Activated effector memory CD4-positive, alpha-beta T cell treated with anti-CD3 and anti-CD28 coated beads, Interleukin-2, amount 50 U/mL, for 16 hours (primary cell): Measurements from ENCODE around the gene SYT2.
"Not testable (repeated sequence)": the region's sequence is repeated elsewhere in the genome, so short reads cannot be mapped to it uniquely, and the experiment has no call there.

Experiments
- DNase-seq: peaks from one replicate; pipeline ENCODE4 v3.0.0-alpha.2; 2020

Gene SYT2

DNA sequence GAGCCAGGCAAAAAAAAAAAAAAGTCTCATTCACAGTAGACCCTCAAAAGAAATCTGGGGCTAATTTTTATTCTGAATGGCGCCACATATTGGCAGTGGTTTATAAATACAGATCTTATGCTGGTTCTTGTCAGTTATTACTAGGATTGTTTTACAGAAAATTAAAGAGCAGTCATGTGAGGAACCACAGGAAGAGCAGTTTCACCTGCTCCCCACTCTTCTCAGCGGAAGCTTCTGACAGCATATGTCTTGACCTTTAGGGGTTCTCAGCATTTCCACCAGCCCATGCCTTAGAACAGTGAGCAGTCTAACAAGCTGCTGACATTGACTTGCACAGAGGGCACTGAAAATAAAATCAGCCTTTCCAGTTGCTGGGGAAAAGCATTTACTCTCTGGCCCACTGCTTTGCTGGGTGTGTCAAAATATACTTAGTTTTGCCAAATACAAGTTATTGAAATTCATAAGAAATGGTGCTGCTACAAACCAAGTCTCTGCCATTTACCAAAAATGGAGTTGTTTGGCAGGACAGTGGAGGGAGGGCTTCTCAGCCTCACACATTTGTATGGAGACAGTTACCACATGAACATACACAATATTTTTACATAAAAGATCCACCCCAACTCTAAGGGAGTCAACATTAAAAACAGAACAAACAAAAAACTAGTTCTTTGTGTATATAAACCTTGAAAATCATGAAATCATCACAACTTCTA lies 144.2 kb downstream of the SYT2 start:
- DNase-seq = no peak

DNA sequence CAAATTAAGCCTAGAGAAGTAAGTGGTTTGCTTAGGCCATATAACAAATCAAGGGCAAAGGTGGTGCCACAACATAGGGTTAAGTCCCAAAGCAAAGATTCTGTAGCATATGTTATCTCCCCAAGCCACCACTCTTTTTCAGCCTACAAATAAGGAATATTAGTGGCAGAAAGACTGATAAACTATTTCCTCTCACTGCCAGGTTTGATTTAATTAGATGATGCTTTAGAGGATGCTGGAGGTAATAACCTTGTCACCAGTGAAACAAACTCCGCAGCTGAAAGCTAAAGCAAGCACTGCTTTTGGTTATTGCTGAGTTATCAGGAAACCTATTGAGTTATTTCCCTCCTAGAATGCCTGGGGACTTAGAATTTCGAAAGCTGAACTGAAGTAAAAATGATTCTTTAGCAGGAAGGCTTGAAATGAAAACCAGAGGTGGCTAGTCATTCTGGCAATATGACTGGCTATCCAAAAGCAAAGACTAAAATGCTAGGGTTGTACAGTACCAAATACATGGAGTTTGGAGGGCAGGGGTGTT lies 145.2 kb downstream of the SYT2 start:
- DNase-seq = no peak

DNA sequence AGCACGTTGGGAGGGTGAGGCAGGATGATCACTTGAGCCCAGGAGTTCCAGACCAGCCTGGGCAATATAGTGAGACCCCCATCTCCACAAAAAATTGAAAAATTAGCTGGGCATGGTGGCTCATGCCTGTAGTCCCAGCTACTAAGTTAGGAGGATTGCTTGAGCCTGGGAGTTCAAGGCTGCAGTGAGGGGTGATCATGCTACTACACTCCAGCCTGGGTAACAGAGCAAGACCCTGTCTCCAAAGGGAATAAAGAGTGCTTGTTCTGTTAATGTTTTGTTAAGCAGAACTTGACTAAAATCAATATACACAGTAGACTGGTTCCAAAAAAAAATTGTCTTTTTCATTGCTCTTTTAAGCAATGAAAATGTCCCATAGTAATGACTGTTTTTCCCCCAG lies 146.4 kb downstream of the SYT2 start:
- DNase-seq = no peak

DNA sequence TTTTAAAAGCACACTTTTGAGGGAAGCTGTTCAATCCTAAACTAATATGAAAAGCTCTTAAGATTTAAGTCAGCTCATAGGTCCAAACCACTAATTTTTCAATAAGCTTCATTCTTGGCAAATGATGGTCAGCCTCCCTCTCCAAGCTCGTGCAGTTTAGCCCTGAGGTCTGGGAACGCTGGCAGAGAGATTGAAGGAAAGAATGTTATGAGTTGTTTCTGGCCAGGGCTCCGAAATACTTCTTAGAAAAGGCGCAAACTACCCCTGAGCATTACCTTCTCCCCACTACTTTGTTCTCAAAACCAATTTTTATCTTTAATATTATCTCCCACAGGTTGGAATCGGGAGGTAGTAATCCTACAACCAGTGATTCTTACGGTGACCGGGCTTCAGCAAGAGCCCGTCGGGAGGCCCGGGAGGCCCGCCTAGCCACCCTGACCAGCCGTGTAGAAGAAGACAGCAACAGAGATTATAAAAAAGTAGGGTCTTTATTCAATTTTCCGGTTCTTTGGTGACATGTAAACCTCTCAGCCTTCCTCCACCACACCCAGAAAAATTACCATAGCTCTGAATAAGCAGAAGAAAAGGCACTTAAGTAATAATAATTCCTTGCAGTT lies 147.7 kb downstream of the SYT2 start:
- no peak for DNase-seq

DNA sequence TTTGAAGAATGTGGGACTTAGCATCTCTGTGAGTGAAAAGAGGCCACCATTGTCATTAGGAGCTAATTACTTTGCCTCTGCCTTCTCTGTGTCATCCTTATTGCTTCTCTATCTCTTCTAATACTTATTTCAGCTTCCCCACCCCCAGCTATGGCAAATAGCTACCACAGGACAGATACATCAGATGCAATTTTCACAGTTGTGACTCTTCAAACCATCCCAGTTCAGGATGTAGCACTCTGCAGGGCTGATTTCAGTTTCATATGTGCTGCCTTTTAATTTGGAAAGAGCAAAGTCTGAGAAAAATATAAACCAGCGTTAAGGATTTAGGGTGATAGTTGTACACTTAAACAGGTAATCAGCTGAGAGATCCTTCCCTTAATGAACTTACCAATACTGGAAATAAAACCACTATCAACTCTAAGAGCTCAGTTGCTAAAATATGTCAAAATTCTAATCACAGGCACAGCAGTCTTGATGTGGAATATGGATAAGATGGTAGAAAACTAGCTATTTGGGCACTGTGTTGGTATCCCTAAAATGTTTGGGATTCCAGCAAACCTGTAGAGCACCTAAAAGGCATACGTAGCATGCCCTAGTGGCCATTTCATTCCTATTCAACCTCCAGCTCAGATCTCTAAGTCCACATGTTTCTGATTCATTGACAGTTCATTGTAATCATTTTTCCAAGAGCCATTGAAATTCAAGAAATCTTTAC lies 148.4 kb downstream of the SYT2 start:
- DNase-seq = no peak

DNA sequence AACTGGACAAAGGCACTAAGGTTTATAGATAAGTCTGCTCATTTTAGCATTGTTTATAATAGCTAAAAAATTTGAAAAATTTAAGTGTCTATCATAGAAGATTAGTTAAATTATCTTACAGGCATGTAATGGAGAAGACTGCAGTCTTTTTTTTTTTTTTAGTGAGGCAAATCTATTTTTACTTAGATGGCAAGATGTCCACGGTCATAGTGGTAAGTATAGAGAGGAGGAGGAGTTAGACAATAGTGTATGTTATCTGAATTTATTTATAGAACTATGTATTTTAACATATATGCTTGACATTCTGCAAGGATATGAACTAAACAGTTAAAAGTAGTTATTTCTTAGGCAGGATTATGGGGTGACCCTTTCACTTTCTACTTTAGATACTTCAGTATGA lies 149.0 kb downstream of the SYT2 start:
- no peak for DNase-seq

DNA sequence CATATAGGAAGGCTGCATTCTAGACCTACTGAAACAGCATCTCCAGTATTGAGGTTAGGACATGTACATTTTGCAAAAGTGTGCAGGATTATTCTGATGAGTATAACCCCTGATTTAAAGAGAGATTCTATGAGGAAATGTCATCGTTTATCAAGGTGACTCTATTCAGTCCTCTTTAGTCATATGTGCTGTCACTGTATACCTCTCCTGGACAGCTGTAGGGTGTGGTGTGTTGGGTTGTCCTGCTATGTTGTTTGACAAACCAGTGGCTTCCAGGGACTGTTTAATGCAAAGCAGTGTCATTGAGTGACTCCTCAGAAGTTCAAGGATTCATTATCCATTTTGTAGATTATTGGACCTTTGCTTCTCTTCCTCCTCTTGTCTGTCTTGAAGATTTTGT lies 152.6 kb downstream of the SYT2 start:
- not testable (repeated sequence) for DNase-seq

DNA sequence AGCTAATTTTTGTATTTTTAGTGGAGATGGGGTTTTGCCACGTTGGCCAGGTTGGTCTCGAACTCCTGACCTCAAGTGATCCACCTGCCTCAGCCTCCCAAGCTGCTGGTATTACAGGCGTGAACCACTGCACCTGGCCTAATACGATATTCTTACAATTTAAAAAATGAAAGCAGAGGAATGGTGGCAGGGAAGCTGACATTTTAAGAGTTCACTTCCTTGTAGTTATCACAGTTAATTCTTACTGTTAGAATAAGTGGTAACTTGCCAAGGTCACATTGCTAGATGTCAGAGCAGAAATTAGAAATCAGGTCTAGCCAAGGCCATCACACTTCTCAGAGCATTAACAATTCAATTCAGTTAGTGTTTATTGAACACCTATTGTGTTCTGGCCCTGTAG lies 154.2 kb downstream of the SYT2 start:
- DNase-seq = not testable (repeated sequence)

DNA sequence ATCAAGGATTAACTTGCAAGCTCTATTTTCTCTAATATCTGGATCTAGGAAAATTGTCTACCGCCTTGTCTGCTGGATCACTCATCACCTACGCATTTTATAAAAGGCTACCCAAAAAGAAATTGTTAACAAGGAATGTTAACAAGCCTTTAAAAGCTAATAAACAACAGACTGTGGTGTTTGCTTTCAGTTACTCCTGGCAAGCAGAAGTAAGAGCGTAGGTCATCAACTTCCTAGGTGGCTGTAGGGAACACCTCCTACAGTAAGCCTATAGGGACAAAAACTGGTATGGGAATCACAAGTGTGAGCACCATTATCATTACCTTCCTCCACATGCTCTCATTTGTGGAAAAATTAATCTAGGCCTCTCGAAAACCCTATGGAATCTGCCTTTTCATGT lies 155.6 kb downstream of the SYT2 start:
- not testable (repeated sequence) for DNase-seq

DNA sequence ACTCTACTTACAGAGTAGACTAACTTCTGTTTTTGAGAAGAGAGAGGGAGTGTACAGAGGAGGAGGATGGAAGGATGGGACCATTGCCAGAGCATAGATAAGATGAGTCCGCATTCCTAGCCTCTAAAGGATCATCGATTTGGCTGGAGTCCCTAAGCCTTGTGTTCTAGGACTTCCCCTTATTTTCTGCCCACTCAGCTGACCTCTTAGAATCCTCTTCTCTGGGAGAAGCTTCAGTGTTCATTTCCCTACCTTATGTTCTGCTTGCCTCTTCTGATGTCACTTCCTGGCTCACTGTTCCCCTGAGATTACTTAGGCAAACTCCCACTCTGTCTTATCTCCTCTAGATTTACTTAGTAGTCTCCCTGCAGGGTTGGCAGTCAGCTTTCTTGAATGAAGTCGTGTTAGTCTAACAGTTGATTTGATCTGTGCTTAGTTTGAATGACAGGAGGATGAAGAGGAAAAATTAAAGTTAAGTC lies 156.7 kb downstream of the SYT2 start:
- DNase-seq = no peak

DNA sequence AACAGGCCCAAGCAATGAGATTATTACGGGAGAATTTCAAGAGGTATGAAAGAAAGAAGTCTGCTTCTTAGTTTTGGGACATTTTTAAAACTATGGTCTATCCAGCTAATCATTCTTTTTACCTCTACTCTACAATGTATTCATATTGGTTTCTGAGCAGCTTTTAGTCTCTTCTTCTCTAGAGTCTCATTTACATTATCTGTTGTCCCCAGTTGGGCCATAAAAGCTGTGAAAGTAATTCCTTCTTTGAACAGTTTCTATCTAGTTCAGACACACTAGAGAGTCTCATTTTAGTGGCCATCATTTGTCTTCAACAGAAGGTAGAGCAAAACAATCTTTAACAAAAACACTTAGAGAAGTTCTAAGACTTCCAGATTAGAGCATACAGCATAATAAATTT lies 157.2 kb downstream of the SYT2 start:
- DNase-seq = not testable (repeated sequence)

DNA sequence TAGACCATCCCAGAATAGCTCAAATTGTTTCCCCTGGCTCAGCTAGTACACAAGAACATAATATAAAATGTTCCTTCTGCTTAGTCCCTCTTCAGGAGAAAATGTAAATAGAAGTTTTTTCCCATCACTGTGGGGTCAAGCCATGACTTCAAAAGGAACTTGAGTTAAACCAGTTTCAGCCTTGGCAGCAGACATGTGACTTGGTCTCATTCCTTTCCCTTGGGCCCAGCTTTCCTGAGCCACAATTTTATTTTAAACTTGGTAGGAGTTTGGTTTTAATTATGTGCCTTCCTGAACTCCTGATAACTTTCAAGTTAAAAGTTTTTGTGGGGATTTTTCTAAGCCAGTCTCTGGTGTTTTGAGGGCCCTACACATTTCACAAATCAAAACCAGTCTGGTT lies 157.6 kb downstream of the SYT2 start:
- not testable (repeated sequence) for DNase-seq

DNA sequence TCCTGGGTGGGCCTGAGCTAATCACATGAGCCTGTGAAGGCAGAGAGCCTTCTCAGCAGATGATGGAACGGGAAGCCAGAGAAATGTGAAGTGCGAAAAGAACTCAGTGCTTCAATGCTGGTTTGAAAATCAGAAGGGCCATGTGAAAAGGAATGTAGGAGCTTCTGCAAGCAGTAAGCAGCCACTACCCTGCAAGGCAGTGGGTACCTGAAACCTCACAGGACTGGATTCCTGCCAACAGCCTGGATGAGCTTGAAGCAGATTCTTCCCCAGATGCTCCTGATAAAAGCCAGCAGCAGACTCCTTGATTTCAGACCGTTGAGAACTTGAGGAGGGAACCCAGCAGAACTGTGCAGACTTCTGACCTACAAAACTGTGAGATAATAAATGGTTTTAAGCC lies 158.6 kb downstream of the SYT2 start:
- no peak for DNase-seq

DNA sequence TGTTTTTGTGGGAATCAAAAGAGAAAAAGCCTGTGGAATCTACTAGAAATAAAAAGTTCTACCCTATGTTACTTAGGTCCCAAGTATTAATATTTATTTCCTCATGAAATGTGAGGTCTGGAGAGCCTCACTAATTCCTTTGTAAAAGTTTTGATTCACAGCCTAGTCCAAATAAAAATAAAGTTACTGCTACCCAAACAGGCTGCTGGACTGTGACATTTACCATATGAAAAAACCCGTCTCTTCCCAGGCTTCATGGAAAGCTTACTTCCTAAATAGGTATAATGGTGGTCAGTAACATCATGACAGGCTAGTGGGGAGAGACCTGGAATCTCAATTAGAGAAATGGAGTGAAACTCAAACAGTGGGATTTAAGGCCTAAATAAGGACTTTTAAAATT lies 160.2 kb downstream of the SYT2 start:
- not testable (repeated sequence) for DNase-seq

DNA sequence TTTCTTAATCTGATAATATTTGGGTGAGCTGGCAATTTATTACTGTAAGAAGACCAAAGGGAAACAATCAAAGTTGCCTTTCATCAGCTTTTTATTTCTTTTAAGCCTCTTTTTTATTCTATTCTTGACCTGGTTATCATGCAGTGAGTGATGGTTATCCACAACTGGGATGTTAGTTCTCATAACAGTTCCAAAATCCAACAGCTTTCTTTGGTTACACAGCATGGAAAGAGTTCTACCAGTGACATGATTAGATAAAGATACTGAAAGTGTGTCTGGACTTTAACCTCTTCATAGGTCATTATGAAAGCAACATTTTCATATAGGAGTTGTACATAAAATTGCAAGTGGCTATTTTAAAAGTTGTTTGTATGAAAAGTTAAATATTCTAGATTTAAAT lies 163.0 kb downstream of the SYT2 start:
- DNase-seq = no peak

DNA sequence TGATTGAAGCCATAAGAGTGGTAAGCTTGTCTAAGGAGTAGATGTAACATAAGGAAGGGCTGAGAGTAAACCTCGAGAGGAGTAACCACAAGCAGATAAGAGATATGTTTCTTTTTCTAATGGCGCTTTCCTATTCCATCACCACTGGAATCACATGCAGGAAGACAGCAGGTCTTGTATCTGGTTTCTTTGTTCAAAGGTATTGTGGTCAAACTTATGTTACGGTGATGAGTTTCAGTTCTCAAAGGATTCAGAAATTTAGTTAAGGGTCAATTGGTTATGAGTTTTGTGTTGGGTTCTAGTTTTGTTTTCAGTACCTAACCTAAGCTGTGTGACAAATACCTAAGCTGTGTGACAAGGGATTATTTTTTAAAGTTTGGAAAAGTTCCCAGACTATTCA lies 163.5 kb downstream of the SYT2 start:
- not testable (repeated sequence) for DNase-seq

DNA sequence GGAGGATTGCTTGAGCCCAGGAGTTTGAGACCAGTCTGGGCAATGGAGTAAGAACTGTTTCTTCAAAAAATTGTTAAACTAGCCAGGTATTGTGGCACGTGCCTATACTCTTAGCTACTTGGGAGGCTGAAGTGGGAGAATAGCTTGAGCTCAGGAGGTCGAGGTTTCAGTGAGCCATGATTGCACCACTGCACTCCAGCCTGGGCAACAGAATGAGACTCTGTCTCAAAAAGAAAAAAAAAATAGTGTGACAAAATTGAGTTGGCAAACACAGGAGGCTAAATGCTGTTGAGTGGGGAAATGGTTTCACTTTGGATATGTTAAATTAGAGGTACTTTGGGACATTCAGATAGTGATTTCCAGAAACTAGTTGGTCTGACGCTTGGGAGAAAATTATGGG lies 163.9 kb downstream of the SYT2 start:
- not testable (repeated sequence) for DNase-seq

DNA sequence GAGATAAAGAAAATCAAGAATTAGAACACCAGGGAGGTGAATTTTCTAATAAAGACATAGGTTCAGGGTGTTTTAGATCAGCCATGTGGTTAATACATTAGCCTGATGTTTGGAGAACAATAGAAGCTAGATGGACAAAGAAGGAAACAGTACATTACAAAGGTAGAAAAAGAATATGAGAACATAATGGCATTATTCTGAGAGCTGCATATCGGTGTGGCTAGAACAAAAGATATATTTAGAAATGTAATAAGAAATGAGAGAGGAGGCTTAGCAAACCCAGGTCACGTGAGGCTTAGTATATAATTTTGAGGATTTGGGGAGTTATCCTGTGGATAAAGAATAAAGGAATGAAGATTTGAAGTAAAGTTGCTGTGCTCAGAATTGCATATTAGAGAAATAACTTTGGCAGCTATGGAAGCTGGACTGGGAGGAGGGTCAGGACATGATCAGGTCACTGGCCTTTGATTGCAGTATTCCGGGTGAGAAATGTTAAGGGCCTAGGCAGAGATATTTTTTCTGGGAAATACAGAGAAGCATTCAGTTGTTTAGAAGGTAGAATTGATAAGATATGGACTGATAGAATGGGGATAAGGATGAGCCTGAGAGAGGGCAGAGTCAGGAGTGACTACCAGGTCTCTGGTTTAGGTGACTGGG lies 164.5 kb downstream of the SYT2 start:
- DNase-seq = not testable (repeated sequence)

DNA sequence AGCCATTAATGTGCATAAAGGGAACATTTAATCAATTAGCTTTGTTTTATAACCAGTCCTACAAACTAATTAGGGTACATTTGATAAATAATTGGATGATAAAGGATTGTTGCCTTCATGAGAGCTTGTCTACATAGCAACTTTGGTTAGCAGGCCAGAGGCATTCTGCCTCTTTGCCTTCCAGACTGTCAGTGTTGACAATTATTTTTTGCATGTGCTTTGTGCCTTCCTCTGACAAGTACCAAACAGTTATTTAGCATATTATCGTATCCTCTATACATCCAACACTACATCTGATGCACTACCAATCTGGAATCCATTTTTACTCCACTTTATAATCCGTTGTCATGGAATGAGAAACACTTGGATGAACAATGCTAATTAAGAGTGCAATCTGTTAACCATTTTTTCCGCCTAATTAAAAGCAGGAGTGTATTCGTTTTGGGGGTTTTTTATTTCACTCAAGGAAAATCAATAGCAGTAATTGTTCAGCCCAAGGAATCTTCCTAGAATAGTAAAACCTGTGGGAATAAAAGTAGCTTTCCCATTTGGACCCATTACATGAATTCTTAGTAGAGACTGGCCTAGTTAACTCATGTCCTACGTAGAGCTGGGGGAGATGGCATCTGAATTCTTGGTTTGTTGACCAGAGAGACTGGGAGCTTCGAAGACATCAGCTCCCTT lies 165.3 kb downstream of the SYT2 start:
- not testable (repeated sequence) for DNase-seq

DNA sequence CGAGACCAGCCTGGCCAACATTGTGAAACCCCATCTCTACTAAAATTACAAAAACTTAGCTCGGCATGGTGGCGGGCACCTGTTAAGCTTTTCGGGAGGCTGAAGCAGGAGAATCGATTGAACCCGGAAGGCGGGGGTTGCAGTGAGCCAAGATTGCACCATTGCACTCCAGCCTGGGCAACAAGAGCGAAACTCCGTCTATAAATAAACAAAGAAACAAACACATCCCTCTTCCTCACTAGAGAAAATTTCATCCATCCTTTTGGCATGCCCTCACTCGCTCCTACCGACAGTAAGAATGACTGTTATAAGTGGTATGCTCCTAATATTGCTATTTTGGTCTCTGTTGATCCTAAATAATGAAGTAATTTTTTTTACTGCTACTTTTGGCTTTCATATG lies 166.7 kb downstream of the SYT2 start:
- DNase-seq = not testable (repeated sequence)

DNA sequence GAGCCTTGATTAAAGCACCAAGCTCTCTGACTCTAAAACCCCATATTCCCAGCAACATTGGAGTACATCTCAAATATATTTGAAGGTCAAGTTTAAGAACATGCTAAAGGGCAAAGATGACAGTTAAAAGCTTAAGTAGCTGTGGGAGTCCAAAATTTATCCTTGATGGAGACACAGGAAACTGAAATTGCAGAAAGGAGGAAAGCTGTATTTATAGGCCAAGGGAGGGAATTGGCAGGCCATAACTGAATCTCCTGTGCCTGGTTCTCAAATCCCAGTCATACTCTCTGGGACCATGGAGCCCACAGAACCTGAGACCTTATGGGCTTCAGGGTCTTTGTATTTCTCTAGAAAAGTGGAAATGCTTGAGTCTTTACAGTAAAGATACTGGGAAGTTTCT lies 167.8 kb downstream of the SYT2 start:
- DNase-seq = not testable (repeated sequence)

DNA sequence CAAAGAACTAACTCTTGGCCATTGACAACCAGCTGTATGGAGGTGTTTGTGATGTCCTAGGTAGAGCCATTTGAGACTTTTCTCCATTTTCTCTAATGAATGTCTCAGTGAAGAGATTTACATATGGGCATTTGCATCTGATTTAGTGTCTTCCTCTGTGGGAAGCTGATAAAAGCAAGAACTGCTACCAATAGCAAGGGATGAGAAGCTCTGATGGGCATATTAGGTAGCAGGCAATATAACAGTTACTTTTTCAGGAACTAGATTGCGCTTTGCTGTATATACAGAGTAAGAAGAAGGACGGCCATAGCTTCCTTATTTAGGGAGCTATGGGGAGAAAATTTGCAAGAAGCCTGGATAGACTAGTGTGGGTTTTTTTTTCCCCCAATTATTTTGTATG lies 169.4 kb downstream of the SYT2 start:
- not testable (repeated sequence) for DNase-seq
